ENCODE results near the gene JDP2.
"Not testable (repeated sequence)": the region's sequence is repeated elsewhere in the genome, so short reads cannot be mapped to it uniquely, and the experiment has no call there.

The JDP2 gene

GRCh38 chr14:75427482-75428229 lies at the start of gene JDP2:
Gene JDP2, plus strand, starts transcription at chr14:75428022. Its CDS starts 9,899 bp downstream, at chr14:75437921.
- peak; percentile 60 for DNase-seq (ENCODE audit: low read depth)

DNA sequence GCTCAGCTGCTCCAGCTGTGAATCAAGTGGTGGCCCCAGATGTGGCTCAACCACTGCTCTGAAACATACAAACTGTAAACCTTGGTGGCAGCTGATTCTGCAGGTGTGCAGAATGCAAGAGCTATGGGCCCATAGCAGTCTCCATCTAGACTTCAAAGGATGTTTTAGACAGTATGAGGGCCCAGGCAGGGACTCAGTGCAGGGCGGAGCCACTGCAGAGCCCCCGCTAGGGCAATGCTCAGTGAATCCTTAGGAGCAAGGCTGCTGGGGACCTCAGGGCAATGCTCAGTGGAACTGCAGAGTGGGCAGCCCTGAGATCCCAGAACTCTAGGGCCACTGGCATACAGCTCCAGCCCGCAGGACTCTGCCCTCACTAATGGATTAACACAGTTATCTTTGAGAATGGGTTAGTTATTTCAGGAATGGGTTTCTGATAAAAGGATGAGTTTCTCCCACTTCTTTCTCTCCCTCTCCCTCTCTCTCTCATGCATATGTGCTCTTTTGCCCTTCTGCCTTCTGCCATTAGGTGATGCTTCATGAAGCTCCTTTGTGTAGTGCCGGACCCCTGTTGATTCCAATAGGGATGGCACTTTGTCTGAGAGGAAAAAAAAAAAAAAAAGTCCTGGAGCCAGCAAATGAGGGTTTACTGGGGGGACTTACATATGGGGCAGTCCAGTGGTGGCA lies 48.4 kb upstream of the JDP2 start:
- DNase-seq (ENCODE audit: low read depth) = no peak

GRCh38 chr14:75379930-75380270 lies 47.9 kb upstream of the JDP2 start:
- no peak for DNase-seq (ENCODE audit: low read depth)

- no peak for DNase-seq (ENCODE audit: low read depth)
These were observed 47.2 kb upstream of the JDP2 start for GRCh38 chr14:75380656-75381055.

DNA sequence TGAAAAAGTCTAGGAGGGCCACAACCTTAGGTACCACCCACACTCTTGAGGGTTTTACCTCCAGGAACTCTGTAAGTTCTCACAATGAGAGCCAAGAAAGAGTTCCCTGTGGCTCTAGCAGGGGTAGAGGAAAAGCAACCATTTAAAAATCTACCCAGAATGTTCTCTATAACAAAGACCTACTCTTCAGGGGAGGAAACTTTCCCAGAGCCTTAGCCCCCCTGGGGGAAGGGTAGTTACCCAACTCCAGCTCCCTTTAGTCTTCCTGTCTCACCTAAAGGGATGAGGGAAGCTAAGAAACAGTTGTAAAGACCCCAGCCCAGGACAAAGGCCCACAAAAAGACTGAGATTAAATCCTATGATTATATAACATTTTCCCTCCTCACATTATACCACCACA lies 46.2 kb upstream of the JDP2 start:
- no peak for DNase-seq (ENCODE audit: low read depth)

DNA sequence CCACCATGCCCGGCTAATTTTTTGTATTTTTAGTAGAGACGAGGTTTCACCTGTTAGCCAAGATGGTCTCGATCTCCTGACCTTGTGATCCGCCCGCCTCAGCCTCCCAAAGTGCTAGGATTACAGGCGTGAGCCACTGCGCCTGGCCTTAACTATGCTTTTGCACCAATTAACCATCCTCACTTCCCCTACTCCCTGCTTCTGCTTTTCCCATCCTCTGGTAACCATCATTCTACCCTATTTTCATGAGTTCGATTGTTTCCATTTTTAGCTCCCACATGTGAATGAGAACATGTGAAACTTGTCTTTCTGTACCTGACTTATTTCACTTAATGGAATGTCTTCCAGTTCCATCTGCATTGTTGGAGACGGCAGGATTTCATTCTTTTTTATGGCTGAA lies 44.6 kb upstream of the JDP2 start:
- DNase-seq (ENCODE audit: low read depth) = not testable (repeated sequence)

GRCh38 chr14:75383721-75384120 lies 44.1 kb upstream of the JDP2 start:
- no peak for DNase-seq (ENCODE audit: low read depth)

DNA sequence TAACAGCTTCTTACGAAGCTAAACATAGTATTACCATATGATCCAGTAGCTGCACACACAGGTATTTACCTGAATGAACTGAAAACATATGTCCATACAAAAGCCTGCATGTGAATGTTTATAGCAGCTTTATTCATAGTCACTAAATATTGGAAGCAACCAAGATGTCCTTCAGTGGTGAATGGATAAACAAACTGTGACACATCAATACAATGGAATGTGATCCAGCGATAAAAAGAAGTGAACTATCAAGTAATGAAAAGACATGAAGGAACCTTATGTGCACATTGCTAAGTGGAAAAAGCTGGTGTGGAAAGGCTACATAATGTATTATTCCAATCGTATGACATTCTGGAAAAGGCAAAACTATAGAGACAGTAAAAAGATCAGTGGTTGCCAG lies 38.1 kb upstream of the JDP2 start:
- DNase-seq (ENCODE audit: low read depth) = no peak

- no peak for DNase-seq (ENCODE audit: low read depth)
These were observed 37.6 kb upstream of the JDP2 start for GRCh38 chr14:75390183-75390582.

GRCh38 chr14:75391953-75392352 lies 35.9 kb upstream of the JDP2 start:
- no peak for DNase-seq (ENCODE audit: low read depth)

DNA sequence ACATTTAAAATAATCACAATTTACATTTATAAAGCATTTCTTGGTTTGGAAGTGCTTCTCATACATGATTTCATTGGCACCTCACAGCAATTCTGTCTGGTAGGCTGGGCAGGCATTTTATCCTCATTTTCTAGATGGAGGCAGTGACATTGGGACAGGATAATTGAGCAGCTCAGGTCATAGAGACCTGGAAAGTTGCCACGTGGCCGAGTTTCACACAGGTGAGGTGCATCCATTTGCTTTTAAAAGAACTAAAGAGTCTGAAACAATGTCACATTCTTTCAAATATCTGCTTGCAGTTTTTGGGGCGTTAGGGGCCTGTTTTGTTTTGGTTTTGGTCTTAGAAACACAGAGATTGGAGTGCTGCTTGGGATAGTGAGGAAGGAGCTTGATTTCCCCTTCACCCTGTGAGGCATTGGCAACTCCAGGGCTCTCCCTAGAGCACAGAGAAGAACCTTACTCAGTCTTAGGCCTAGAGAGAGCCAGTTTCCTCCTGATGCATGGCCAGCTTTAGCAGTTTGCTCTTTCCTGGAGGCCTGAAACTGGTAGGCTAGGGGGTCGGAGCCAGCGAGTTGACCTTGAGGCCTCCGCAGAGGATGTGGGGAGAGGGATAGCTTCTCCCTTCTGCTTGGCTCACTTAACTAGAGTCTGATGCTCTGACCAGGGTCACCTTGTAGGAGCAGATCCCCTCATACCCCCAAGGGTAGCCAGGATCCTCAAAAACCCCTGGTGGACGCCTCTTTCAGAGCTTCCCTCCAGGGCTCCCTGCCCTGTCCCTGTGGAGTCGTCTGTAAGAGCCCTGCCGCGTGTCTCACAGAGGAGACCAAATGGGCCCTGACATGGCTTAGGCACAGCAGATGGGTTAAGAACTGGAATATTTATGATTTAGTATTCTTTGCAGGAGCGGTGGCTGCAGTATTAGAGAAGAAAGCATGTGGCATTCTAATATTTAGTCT lies 34.9 kb upstream of the JDP2 start:
- no peak for DNase-seq (ENCODE audit: low read depth)

DNA sequence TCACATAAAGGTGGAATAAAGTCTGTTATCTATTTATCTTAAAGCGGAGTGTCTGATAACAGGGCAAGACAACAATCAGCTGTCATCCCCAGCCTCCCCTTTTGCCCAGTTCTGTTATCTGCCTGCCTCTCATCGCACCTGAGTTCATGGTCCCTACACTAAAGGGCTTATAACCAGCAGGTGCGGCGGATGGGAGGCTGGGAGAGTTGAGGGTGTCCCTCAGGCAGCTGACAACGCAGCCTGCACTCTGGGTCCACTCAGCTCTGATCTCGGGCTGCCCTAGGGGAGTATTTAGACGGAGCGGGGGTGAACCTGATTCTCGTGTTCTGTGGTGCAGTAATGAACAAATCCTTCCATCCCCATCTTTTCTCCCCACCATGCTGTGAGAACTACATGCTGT lies 34.0 kb upstream of the JDP2 start:
- no peak for DNase-seq (ENCODE audit: low read depth)

GRCh38 chr14:75395862-75396261 lies 32.0 kb upstream of the JDP2 start:
- no peak for DNase-seq (ENCODE audit: low read depth)

DNA sequence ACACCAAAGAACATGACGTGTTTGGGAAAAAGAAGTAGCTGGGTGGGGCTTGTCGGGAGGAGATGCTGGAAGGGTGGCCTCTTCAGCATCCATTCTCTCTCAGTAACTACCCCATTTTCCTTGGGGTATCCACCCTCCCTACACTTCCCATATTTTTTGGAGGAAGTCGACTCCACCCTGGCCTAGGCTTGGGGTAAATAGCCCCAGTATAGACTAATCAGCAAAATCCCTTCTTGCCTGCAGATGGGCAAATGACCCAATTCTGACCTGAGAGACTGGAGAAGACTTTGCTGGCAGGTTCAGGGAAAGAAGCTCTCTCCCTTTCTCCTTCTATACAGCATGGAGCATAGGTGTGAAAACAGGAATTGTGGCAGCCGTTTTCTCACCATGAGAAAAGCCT lies 28.5 kb upstream of the JDP2 start:
- no peak for DNase-seq (ENCODE audit: low read depth)

- DNase-seq (ENCODE audit: low read depth) = peak; percentile 65
These were observed 27.7 kb upstream of the JDP2 start for GRCh38 chr14:75399843-75400775.

DNA sequence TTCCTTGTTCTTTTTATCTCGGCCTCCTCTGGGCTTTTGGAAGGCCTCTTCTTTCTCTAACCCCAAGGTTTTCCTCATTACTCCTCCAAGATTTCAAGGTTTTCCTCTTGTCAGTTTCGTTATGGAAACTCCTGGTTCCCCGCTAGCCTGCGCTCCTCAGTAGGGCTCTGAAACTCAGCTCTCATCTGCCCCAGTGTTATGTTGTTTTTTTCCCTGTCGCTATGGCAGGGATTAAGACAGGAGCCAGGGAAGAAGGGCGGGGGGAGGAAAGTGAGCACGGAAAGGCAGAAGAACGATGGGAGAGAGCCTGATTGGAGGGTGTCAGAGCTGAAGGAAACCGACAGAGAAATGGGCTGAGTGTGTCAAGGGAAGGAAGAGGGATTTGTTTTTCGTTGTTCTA lies 26.5 kb upstream of the JDP2 start:
- peak; percentile 88 for DNase-seq (ENCODE audit: low read depth)

DNA sequence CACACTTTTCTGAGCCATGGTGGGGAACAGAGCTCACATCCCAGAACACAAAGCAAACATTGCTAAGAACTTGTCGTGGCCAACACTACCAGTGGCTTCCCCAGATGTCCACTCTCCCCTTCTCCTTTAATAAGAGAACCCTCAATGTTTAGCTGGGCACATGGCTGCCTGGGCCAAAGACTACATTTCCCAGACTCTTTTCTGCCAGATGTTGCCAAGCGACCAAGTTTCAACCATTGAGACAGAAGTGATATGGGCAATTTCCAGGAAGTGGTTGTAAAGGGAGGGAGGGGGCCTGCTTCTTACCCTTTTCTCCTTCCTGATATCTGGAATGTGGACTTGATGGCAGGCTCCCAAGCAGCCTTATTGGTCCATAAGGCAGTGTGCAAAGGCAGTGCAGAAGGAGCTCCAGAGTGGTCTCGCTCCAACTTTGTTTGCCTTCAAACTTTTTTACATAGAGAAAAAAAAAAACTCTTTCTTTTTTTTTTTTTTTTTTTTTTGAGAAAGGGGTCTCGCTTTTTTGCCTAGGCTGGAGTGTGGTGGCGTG lies 24.9 kb upstream of the JDP2 start:
- no peak for DNase-seq (ENCODE audit: low read depth)

DNA sequence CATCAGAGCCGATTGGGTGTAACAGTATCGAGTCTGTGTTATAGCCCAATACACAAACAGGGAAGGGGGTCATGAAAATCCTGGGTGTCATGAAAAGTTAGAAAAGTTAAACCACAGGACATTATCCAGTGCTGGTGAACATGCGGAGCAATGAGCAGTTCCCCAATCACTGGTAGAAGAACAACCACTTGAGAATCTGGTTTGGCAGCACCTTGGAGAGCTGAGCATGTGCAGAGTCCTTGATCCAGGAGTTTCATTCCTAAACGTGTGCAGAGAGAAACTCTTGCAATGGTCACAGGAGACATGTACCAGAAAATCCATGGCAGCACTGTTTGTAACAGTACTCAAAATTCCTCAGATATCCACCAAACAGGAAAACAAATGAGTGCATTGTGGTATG lies 23.0 kb upstream of the JDP2 start:
- no peak for DNase-seq (ENCODE audit: low read depth)

DNA sequence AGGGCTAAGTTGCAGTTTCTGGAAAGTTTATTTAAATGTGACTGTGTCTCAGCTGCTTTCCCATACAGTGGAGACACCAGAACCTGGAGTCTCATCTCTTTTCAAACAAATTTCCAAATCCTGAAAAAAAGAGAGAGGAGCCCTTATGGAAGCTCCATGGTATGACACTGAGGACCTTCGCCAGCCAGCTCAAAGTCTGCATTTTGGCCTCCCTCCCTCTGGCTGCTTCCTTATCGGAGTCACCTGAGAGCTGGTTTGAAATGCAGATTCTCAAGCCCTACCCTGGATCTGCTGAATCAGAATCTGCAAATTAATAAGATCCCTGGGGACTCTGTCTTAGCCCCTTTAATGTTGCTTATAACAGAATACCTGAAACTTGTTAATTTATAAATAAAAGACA lies 21.7 kb upstream of the JDP2 start:
- DNase-seq (ENCODE audit: low read depth) = no peak

DNA sequence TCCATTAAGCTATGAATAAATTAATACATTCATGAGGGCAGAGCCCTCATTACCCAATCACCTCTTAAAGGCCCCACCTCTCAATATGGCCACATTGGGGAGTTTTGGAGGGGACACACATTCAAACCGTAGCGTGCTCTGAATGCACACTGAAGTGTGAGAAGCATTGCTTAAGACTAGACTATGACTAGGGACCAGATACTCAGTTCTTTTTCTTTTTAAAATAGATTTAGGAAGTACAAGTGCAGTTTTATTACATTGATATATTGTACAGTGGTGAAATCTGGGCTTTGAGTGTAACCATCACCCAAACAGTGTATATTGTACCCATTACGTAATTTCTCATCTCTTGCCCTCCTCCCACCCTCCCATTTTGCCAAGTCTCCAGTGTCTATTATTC lies 21.0 kb upstream of the JDP2 start:
- no peak for DNase-seq (ENCODE audit: low read depth)

Data from stromal cell of bone marrow (primary cell).